ENCODE results near the gene NDC1. TPM values are rescaled to one million over a fixed set of nuclear protein-coding genes. Genes with fewer than 3 reads are reported as not detected.
"Not testable (repeated sequence)": the region's sequence is repeated elsewhere in the genome, so short reads cannot be mapped to it uniquely, and the experiment has no call there.

Gene NDC1
- total and polyA plus RNA-seq, 7 donors = 1.8 to 15.4 (median 9.6) TPM

DNA sequence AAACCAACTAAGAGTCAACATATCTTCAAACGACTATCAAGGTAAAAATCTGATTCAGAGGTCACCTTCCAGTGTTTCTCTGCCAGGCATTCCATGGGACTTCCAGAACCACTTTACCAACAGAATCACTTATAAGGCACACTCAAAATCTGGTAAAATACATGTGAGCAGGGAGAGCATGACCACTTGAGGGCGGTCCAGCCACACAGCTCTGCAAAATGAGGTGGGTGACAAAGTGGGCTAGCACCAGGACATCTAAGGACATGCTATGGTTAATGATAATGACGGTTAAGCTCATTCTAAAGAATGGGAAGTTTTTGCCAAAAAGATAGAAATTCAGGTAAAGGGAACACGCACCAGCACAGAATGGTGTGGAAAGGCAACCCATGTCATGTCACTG lies 74.6 kb downstream of the NDC1 start:
- no peak overlapping the region for H3K27ac ChIP-seq
- H3K9me3 ChIP-seq = no peaks in the 10 kb centered on the region
- H3K36me3 ChIP-seq = no peaks in the 10 kb centered on the region
- WGBS, 2 donors = 95 to 96% methylated on average over 4 of the region's 4 CpGs
- TF ChIP-seq POLR2A (IDR thresholded peaks at IDR 0.05) (no peak), EP300 (IDR thresholded peaks at IDR 0.05) (no peak), CTCF (IDR thresholded peaks at IDR 0.05) (no peak), POLR2AphosphoS5 (IDR thresholded peaks at IDR 0.05) (no peak)
- H3K27me3 ChIP-seq = no peaks in the 10 kb centered on the region
- H3K4me1 ChIP-seq = no peaks in the 10 kb centered on the region
- H3K4me3 ChIP-seq = no peak overlapping the region
- no peak for DNase-seq
- intact Hi-C loops (cut with DNase I) = no loop called here

DNA sequence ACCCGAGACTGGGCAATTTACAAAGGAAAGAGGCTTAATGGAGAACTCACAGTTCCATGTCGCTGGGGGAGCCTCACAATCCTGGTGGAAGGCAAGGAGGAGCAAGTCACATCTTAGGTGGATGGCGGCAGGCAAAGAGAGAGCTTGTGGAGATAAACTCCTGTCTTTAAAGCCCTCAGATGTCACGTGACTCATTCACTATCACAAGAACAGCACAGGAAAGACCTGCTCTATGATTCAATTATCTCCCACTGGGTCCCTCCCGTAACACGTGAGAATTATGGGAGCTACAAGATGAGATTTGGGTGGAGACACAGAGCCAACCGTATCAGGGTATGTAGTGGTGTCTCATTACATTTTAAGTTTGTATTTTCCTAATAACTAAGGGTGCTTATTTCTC lies 77.6 kb downstream of the NDC1 start:
- not testable (repeated sequence) for DNase-seq
- 89 to 91% methylated on average over 7 of the region's 7 CpGs for WGBS, 2 donors

DNA sequence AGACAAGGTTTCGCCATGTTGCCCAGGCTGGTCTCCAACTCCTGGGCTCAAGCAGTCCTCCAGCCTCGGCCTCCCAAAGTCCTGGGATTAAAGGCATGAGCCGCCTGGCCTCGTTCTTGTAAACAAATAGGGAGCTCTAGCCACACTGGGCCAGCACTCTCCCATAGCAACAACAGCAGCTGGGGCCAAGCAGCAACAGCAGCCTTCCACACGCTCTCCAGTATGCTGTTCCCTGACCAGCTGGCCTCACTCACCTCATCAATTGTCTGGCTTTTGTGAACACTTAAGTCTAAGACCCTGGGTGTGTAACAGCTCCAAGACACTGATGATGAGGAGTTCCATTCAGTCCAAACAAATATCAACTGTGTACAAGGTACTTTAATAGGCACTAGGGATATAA lies 82.2 kb downstream of the NDC1 start:
- intact Hi-C loops (cut with DNase I) = loop anchor here (2.0 kb wide), 1 partner anchor 271 kb away; no protein-coding TSS in a partner anchor

More for the DNA sequence above, 77.6 kb downstream of the NDC1 start:
- intact Hi-C loops (cut with DNase I); H3K4me1 ChIP-seq; H3K36me3 ChIP-seq; H3K27me3 ChIP-seq; H3K9me3 ChIP-seq; H3K4me3 ChIP-seq; H3K27ac ChIP-seq: not testable (repeated sequence)

GRCh38 chr1:53754484-53755312 lies 83.4 kb downstream of the NDC1 start:
- no peaks in the 10 kb centered on the region for H3K36me3 ChIP-seq
- no peak overlapping the region for H3K4me3 ChIP-seq
- no peaks in the 10 kb centered on the region for H3K27me3 ChIP-seq
- no peaks in the 10 kb centered on the region for H3K4me1 ChIP-seq
- no peak overlapping the region for H3K27ac ChIP-seq
- TF ChIP-seq POLR2AphosphoS5 (IDR thresholded peaks at IDR 0.05) (no peak), POLR2A (IDR thresholded peaks at IDR 0.05) (no peak), EP300 (IDR thresholded peaks at IDR 0.05) (no peak), CTCF (IDR thresholded peaks at IDR 0.05) (peak; percentile 29 to 66 (median 47))
- intact Hi-C loops (cut with DNase I) = loop anchor here (2.0 kb wide), 1 partner anchor 270 kb away; no protein-coding TSS in a partner anchor
- 50 to 58% methylated on average over 6 of the region's 6 CpGs for WGBS, 2 donors
- DNase-seq = no peak
- H3K9me3 ChIP-seq = no peaks in the 10 kb centered on the region

More for the DNA sequence above, 82.2 kb downstream of the NDC1 start:
- 80 to 86% methylated on average over 5 of the region's 5 CpGs for WGBS, 2 donors
- no peaks in the 10 kb centered on the region for H3K9me3 ChIP-seq
- H3K36me3 ChIP-seq = no peaks in the 10 kb centered on the region
- H3K4me3 ChIP-seq = no peak overlapping the region
- no peak overlapping the region for H3K27ac ChIP-seq
- TF ChIP-seq POLR2A (IDR thresholded peaks at IDR 0.05) = no peak
- TF ChIP-seq CTCF (IDR thresholded peaks at IDR 0.05) = no peak
- TF ChIP-seq EP300 (IDR thresholded peaks at IDR 0.05) = no peak
- no peak for TF ChIP-seq POLR2AphosphoS5 (IDR thresholded peaks at IDR 0.05)
- no peaks in the 10 kb centered on the region for H3K27me3 ChIP-seq
- no peak for DNase-seq
- H3K4me1 ChIP-seq = no peaks in the 10 kb centered on the region

DNA sequence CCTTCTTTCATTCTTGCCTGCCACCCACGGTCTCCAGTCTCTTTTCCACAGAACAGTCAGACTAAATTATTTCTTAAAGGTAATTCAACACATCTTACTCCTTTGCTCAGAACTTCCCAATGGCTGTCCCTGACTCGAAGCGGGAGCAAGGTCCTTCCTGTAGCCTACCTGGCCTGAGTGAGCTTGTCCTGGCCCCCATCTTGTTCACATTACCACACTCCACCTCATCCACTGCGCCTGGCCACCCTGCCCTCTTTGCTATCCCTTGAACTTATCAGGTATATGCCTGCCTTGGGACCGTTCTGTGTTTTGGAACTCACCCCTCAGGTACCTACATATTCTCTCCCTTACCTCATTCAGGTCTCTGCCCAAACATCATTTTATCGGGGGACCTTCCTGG lies 85.8 kb downstream of the NDC1 start:
- intact Hi-C loops (cut with DNase I) = no loop called here
- H3K9me3 ChIP-seq = no peaks in the 10 kb centered on the region
- H3K4me1 ChIP-seq = no peaks in the 10 kb centered on the region
- H3K27ac ChIP-seq = no peak overlapping the region
- 92 to 94% methylated on average over 6 of the region's 6 CpGs for WGBS, 2 donors
- H3K4me3 ChIP-seq = no peak overlapping the region
- TF ChIP-seq POLR2A (IDR thresholded peaks at IDR 0.05) = no peak
- no peak for TF ChIP-seq CTCF (IDR thresholded peaks at IDR 0.05)
- no peak for TF ChIP-seq EP300 (IDR thresholded peaks at IDR 0.05)
- no peak for TF ChIP-seq POLR2AphosphoS5 (IDR thresholded peaks at IDR 0.05)
- DNase-seq = no peak
- no peaks in the 10 kb centered on the region for H3K27me3 ChIP-seq
- no peaks in the 10 kb centered on the region for H3K36me3 ChIP-seq

All from sigmoid colon (tissue), 7 donors.